GM19455 (cell line): ENCODE results near the gene KLHL22.
"Not testable (repeated sequence)": the region's sequence is repeated elsewhere in the genome, so short reads cannot be mapped to it uniquely, and the experiment has no call there.

Experiments used
- ATAC-seq: cut with Tn5 transposase; IDR thresholded peaks from one replicate; pipeline ENCODE4 v1.9.1; 2021; ENCODE audit not compliant: unreplicated experiment

Gene KLHL22

GRCh38 chr22:20504293-20504922, 8.8 kb upstream of the KLHL22 start:
- not testable (repeated sequence) for ATAC-seq

DNA sequence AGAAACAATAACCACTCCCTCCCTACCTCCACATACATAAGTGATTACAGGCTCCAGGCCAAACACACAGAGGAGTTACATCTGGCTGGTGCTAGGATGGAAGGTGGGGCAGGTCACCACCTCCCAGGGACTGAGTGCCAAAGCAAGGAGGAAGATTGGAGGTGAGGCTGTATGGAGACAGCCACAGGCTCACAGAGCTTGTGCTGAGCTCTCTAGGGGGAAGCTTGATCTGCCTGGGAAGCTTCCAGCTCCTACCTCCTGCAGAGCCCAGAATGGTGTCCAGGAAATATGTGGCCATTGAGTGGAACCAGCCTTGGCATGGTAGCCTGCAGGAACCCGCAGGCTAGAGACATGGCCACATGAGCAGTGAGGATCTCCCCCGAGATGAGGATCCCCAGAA, 8.2 kb upstream of the KLHL22 start:
- no peak for ATAC-seq

GRCh38 chr22:20499769-20500168, 4.2 kb upstream of the KLHL22 start:
- no peak for ATAC-seq

DNA sequence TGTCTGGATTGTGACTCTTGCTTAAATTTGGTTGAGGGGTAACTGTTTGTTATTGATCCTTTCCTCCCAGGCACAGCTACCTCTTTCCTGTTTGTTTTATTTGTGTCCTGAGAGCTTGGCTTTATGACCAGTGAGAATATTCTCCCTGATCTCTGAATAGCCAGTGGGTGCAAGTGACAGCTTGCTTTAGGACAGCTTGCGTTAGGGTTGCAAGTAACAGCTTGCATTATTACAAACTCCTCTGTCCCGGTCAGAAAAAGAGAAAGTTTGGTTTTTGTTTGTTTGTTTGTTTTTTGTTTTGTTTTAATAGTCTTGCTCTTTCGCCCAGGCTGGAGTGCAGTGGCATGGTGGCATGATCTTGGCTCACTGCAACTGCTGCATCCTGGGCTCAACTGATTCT, 3.3 kb upstream of the KLHL22 start:
- no peak for ATAC-seq

GRCh38 chr22:20497426-20497825, 1.8 kb upstream of the KLHL22 start:
- ATAC-seq = no peak

GRCh38 chr22:20495861-20496681, 476 bp upstream of the KLHL22 start:
- ATAC-seq = peak; percentile 80

GRCh38 chr22:20491346-20491745, 4.2 kb downstream of the KLHL22 start:
- ATAC-seq = no peak

- ATAC-seq = no peak
Measured at GRCh38 chr22:20490941-20491307, 4.7 kb downstream of the KLHL22 start.

DNA sequence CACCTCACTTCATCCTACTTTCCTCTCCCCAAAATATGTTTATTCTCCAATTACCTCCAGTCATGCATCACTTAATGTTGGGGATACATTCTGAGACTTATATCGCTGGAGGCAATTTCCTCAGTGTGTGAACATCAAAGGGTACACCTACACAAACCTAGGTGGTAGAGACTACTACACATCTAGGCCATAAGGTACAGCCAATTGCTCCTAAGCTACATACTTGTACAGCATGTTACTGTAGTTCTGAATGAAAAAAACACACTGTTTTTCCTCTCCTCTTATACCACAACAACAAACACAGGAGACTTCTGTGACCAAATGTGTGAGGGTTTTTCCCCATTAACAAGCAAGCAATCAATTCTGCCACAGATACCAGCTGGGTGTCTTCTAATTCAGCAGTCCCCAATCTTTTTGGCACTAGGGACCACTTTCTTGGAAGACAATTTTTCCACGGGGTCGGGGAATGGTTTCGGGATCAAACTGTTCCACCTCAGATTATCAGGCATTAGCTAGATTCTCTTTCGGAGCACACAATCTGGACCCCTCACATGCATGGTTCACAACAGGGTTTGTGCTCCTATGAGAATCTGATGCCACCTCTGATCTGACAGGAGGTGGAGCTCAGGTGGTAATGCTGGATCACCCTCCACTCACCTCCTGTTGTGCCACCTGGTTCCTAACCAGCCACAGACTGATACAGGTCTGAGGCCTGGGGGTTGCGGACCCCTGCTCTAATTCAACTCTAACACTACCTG, 5.2 kb downstream of the KLHL22 start:
- no peak for ATAC-seq

DNA sequence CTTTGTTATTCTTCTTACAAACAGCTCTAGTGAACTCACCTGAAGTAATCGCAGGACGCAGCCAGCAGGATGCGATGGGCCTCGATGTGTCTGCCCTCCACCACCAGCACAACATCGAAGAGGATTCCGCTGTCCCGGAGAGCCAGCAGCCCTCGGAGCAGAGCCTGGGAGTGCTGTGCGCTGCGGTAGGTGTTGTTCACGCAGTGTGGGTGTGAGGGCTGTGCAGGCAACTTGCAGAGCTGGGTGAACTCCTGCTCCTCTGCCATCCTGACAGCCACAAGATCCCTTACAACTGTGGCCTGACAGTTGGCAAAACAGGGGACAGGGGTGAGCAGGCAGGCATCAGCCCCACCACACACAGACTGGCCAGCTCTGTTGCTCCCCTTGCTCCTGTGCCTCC, 6.6 kb downstream of the KLHL22 start:
- no peak for ATAC-seq

GRCh38 chr22:20487715-20488114, 7.9 kb downstream of the KLHL22 start:
- ATAC-seq = no peak

GRCh38 chr22:20486229-20486628, 9.4 kb downstream of the KLHL22 start:
- ATAC-seq = no peak

- no peak for ATAC-seq
Measured at GRCh38 chr22:20484948-20485683, 10.5 kb downstream of the KLHL22 start.

GRCh38 chr22:20483771-20484170, 11.8 kb downstream of the KLHL22 start:
- ATAC-seq = no peak

DNA sequence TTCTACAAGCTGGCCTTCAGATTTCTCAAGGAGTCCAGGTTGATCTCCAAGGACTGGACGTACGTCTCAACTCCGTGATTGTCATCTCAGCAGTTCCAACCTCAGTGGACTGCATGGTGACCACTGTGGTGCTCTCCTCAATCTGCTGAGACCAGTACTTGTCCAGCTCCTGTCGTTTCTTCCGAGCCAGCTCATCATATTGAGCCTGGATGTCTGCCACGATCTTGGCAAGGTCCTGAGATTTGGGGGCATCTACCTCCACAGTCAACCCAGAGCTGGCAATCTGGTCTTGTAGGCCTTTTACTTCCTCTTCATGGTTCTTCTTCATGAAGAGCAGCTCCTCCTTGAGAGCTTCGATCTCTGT, 12.5 kb downstream of the KLHL22 start:
- not testable (repeated sequence) for ATAC-seq

- no peak for ATAC-seq
Measured at GRCh38 chr22:20479612-20480196, 15.9 kb downstream of the KLHL22 start.

DNA sequence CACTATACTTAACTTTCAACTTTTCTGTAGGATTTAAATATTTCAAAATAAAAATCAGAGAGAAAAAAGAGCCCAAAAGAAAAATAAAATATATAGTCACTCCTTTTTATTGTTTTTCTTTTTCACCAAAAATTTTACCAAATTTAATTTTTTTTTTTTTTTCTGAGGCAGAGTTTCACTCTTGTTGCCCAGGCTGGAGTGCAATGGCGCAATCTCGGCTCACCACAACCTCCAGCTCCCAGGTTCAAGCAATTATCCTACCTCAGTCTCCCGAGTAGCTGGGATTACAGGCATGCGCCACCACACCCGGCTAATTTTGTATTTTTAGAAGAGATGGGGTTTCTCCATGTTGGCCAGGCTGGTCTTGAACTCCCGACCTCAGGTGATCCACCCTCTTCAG, 17.5 kb downstream of the KLHL22 start:
- ATAC-seq = not testable (repeated sequence)

GRCh38 chr22:20475569-20475968, 20.0 kb downstream of the KLHL22 start:
- ATAC-seq = not testable (repeated sequence)

DNA sequence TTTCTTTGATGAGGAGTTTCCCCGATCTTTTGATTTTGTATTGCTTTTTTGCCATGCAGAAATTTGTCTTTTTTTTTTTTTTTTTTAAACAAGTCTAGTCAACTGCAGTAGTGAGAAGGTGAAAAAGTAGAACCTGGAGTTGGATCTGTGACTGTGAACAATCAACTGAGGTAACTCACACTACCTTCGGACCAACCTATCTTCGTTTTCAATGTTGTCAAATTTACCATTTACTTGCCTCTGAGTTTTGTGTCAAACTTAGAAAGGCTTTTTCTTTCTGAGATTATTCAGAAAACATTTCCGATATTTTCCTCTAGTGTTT, 20.5 kb downstream of the KLHL22 start:
- no peak for ATAC-seq

DNA sequence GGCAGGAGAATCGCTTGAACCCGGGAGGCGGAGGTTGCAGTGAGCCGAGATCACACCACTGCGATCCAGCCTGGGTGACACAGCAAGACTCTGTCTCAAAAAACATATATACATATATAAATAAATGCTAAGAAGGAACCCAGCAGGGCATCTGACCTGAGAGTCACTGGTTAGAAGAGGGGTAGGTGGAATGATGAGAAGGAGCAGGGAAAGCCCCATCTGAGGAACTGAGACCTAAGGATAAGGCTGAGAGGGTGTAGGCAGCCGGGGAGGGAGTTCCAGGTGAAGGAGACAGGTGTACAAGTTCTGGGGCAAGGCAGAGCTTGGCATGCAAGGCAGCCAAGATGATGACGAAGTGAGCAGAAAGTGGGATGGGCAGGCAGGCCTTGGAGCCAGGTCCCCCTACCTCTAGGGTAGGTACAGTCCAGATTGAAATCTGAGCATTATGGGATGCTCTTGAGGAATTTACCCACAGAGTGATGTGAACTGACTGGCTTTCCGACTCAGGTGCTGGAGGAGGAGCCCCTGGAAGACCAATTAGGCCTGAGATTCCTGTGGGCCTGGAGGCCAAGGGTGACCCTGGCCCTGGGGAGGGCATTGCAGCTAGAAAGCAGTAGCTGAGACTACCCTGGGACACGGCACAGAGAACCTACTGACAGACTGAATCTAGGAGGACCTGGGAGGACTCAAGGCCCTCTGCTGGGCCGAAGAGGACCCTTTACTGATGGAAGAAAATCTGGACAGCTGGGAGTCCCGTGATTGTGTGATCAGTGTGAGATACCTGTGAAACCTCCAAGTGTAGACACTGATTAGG, 22.8 kb downstream of the KLHL22 start:
- ATAC-seq = no peak
